KMS-11 (cell line): ENCODE results near the gene TNFAIP1.

Experiments
- H2AFZ ChIP-seq: fragments of 200-600 bp; sonication (generic); 2 replicates; pipeline ENCODE4 v1.6.1; 2016; ENCODE audit warnings: antibody characterized with exemption, mixed run types, low read depth
- H3K27ac ChIP-seq: fragments of 200-600 bp; sonication (generic); 2 replicates; pipeline ENCODE4 v1.6.1; 2016; ENCODE audit warnings: mild to moderate bottlenecking, mixed run types
- H3K27me3 ChIP-seq: fragments of 200-600 bp; sonication (generic); 2 replicates; pipeline ENCODE4 v1.6.1; 2017; ENCODE audit warnings: mild to moderate bottlenecking, low read depth, mixed run types, moderate library complexity; ENCODE audit not compliant: insufficient read depth
- H3K36me3 ChIP-seq: fragments of 200-600 bp; sonication (generic); 2 replicates; pipeline ENCODE4 v1.6.1; 2017; ENCODE audit warnings: mild to moderate bottlenecking, mixed run types; ENCODE audit not compliant: insufficient read depth
- H3K4me1 ChIP-seq: fragments of 200-600 bp; sonication (generic); 2 replicates; pipeline ENCODE4 v1.6.1; 2016; ENCODE audit warnings: mild to moderate bottlenecking, low read depth, mixed run types; ENCODE audit not compliant: poor library complexity, severe bottlenecking
- H3K4me2 ChIP-seq: fragments of 200-600 bp; sonication (generic); 2 replicates; pipeline ENCODE4 v1.7.0; 2016; ENCODE audit warnings: mild to moderate bottlenecking, mixed run types
- H3K4me3 ChIP-seq: fragments of 200-600 bp; sonication (generic); IDR thresholded peaks from 2 replicates; pipeline ENCODE4 v1.6.1; 2017; ENCODE audit warnings: low read depth, low read length, mixed read lengths; ENCODE audit not compliant: insufficient read depth
- H3K79me2 ChIP-seq: fragments of 200-600 bp; sonication (generic); 2 replicates; pipeline ENCODE4 v1.6.1; 2016; ENCODE audit warnings: low read depth, mixed run types; ENCODE audit not compliant: insufficient read depth
- H3K9ac ChIP-seq: fragments of 200-600 bp; sonication (generic); 2 replicates; pipeline ENCODE4 v1.6.1; 2016; ENCODE audit warnings: mild to moderate bottlenecking, mixed run types
- H4K20me1 ChIP-seq: fragments of 200-600 bp; sonication (generic); 2 replicates; pipeline ENCODE4 v1.6.1; 2016; ENCODE audit warnings: mild to moderate bottlenecking, mixed run types; ENCODE audit not compliant: insufficient read depth
- TF ChIP-seq, protein P1 (sequence below): fragments of 200-600 bp; sonication (generic); conservative IDR thresholded peaks from 2 replicates; pipeline ENCODE4 v1.6.1; 2017; ENCODE audit warnings: low read depth, mild to moderate bottlenecking, antibody characterized with exemption, low read length, moderate library complexity, mixed read lengths

TNFAIP1 gene

DNA sequence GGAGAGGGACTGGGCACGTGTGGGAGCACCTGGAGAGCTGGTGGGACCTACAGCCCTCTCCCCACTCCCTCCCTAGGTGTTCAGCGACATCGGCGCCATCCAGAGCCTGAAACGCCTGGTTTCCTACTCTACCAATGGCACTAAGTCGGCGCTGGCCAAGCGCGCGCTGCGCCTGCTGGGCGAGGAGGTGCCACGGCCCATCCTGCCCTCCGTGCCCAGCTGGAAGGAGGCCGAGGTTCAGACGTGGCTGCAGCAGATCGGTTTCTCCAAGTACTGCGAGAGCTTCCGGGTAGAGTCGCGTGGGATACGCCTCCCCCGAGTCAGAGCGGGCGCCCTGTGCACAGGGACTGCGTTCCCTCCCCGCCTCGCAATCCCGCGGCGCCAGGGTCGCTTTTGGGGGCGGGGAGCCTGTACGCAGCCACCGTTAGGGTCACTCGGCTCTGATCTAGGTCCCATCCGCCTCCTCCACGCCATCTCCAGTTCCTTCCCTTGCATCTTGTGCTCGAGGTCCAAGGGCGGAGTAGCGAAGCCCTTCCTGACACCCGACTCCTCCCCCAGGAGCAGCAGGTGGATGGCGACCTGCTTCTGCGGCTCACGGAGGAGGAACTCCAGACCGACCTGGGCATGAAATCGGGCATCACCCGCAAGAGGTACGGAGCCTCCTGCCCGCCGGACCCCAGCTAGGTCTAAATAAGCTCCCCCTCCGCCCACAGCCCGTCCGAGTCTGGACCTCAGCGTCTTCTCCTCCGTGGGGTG lies 48.9 kb downstream of the TNFAIP1 start:
- H3K36me3 ChIP-seq, result no peaks in the 10 kb centered on the region
- H2AFZ ChIP-seq, result no peak overlapping the region
- H4K20me1 ChIP-seq, result no peaks in the 10 kb centered on the region
- no peak overlapping the region for H3K27ac ChIP-seq
- no peaks in the 10 kb centered on the region for H3K79me2 ChIP-seq
- H3K4me3 ChIP-seq, result no peak overlapping the region
- no peak overlapping the region for H3K4me2 ChIP-seq
- no peaks in the 10 kb centered on the region for H3K27me3 ChIP-seq
- H3K9ac ChIP-seq, result no peak overlapping the region
- TF ChIP-seq, protein P1, sequence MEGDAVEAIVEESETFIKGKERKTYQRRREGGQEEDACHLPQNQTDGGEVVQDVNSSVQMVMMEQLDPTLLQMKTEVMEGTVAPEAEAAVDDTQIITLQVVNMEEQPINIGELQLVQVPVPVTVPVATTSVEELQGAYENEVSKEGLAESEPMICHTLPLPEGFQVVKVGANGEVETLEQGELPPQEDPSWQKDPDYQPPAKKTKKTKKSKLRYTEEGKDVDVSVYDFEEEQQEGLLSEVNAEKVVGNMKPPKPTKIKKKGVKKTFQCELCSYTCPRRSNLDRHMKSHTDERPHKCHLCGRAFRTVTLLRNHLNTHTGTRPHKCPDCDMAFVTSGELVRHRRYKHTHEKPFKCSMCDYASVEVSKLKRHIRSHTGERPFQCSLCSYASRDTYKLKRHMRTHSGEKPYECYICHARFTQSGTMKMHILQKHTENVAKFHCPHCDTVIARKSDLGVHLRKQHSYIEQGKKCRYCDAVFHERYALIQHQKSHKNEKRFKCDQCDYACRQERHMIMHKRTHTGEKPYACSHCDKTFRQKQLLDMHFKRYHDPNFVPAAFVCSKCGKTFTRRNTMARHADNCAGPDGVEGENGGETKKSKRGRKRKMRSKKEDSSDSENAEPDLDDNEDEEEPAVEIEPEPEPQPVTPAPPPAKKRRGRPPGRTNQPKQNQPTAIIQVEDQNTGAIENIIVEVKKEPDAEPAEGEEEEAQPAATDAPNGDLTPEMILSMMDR, result no peak
- H3K4me1 ChIP-seq, result no peaks in the 10 kb centered on the region

DNA sequence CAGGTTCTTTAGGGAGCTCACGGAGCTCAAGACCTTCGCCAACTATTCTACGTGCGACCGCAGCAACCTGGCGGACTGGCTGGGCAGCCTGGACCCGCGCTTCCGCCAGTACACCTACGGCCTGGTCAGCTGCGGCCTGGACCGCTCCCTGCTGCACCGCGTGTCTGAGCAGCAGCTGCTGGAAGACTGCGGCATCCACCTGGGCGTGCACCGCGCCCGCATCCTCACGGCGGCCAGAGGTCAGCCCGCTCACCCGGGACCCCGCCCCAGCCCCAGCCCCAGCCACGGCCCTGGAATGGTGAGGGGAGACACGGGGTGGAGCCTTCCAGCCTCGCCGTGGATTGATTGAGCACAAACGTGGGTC lies 49.5 kb downstream of the TNFAIP1 start:
- no peaks in the 10 kb centered on the region for H3K4me1 ChIP-seq
- no peak overlapping the region for H3K4me2 ChIP-seq
- H2AFZ ChIP-seq, result no peak overlapping the region
- TF ChIP-seq, protein P1, result no peak
- no peak overlapping the region for H3K4me3 ChIP-seq
- no peaks in the 10 kb centered on the region for H4K20me1 ChIP-seq
- H3K79me2 ChIP-seq, result no peaks in the 10 kb centered on the region
- no peak overlapping the region for H3K9ac ChIP-seq
- H3K27me3 ChIP-seq, result no peaks in the 10 kb centered on the region
- H3K36me3 ChIP-seq, result no peaks in the 10 kb centered on the region
- H3K27ac ChIP-seq, result no peak overlapping the region

DNA sequence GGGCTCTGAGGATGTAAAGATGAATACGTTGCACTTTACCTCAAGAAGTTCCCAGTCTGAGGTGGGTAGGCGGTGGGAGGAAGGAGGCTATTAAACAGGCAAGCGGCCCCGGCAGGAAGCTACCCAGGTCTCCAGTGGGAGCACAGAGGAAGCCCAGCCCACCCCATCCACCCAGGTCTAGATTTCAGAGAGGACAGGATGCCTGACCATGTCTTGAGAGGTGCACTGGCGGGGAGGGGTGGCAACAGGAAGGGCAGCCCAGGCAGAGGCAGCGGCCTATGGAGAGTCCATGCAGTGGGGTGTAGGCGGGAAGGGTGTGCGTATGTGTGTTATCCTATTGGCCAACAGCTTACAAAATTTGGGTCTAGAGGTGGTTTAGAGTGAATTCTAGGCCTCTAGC lies 49.8 kb downstream of the TNFAIP1 start:
- Histone ChIP-seq H3K27me3 (no peaks in the 10 kb centered on the region), H3K9ac (no peak overlapping the region), H3K4me3 (no peak overlapping the region), H3K4me2 (no peak overlapping the region), H3K36me3 (no peaks in the 10 kb centered on the region), H3K27ac (no peak overlapping the region), H3K4me1 (no peaks in the 10 kb centered on the region), H3K79me2 (no peaks in the 10 kb centered on the region), H4K20me1 (no peaks in the 10 kb centered on the region), H2AFZ (no peak overlapping the region)
- TF ChIP-seq, protein P1, result no peak

DNA sequence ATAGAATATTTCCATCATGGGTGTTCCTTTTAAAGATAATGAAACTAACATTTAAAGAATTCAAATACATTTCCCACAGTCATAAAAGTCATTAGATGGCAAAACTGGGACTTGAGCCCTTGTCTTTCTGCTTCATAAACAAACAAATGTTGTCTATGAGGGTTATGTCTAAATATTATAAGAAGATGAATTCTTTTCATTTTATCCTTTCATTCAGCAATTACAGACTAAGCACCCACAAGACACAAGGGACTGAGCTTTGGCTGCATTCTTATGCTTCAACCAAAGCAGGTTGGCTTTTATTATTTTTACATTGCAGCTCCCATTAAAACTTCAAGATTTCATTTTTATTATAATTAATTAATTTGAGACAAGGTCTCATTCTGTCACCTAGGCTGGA lies 50.8 kb downstream of the TNFAIP1 start:
- Histone ChIP-seq H3K36me3 (no peaks in the 10 kb centered on the region), H3K79me2 (no peaks in the 10 kb centered on the region), H3K4me3 (no peak overlapping the region), H4K20me1 (no peaks in the 10 kb centered on the region), H3K27ac (no peak overlapping the region), H3K4me2 (no peak overlapping the region), H3K9ac (no peak overlapping the region), H3K4me1 (no peaks in the 10 kb centered on the region), H3K27me3 (no peaks in the 10 kb centered on the region), H2AFZ (no peak overlapping the region)
- TF ChIP-seq, protein P1, result no peak
